PC-3 (cell line): ENCODE results near the gene HK1.

Source experiments
- EZH2 ChIP-seq: fragments of 300-600 bp; sonication (generic); IDR thresholded peaks from one replicate; pipeline ENCODE4 v1.6.1; 2017; ENCODE audit warnings: antibody characterized with exemption, mild to moderate bottlenecking, low read length; ENCODE audit not compliant: unreplicated experiment
- EZH2phosphoT487 ChIP-seq: fragments of 300-600 bp; sonication (generic); IDR thresholded peaks from 2 replicates; pipeline ENCODE4 v1.6.1; 2018; ENCODE audit warnings: mild to moderate bottlenecking, antibody characterized with exemption, low read length, borderline replicate concordance
- TF ChIP-seq, protein P1 (sequence below): fragments of 300-600 bp; sonication (generic); conservative IDR thresholded peaks from 2 replicates; pipeline ENCODE4 v1.5.1; 2017; ENCODE audit warnings: antibody characterized with exemption, low read depth, mild to moderate bottlenecking, low read length

DNA sequence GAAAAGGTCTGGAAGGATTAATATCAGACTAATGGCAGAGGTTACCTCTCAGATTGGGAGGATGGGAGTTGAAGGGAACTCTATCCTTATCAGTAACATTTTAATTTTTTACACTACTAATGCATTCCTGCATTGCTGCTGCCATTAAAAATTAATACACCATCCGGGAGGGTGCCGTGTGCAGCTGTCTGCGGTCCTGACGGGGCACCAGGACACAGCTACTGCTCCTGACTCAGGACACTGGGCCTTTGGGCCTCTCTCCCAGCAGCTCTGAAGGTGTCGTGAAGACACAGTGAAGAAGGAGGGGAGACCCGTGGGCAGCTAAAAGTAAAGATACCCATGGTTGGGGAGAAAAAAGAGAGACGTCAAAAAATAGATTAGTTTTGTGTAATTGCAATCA is 23.4 kb upstream of the HK1 start:
- TF ChIP-seq, protein P1, sequence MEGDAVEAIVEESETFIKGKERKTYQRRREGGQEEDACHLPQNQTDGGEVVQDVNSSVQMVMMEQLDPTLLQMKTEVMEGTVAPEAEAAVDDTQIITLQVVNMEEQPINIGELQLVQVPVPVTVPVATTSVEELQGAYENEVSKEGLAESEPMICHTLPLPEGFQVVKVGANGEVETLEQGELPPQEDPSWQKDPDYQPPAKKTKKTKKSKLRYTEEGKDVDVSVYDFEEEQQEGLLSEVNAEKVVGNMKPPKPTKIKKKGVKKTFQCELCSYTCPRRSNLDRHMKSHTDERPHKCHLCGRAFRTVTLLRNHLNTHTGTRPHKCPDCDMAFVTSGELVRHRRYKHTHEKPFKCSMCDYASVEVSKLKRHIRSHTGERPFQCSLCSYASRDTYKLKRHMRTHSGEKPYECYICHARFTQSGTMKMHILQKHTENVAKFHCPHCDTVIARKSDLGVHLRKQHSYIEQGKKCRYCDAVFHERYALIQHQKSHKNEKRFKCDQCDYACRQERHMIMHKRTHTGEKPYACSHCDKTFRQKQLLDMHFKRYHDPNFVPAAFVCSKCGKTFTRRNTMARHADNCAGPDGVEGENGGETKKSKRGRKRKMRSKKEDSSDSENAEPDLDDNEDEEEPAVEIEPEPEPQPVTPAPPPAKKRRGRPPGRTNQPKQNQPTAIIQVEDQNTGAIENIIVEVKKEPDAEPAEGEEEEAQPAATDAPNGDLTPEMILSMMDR: no peak
- TF ChIP-seq EZH2 (no peak), EZH2phosphoT487 (no peak)
